T-helper 9 cell (primary cell): ENCODE data around the gene BMPR1B.

Source experiments
- DNase-seq: peaks from one replicate; pipeline ENCODE4 v3.0.0-alpha.2; 2020

Gene BMPR1B

GRCh38 chr4:95193391-95194224 lies 435.9 kb downstream of the BMPR1B start:
- DNase-seq = no peak

DNA sequence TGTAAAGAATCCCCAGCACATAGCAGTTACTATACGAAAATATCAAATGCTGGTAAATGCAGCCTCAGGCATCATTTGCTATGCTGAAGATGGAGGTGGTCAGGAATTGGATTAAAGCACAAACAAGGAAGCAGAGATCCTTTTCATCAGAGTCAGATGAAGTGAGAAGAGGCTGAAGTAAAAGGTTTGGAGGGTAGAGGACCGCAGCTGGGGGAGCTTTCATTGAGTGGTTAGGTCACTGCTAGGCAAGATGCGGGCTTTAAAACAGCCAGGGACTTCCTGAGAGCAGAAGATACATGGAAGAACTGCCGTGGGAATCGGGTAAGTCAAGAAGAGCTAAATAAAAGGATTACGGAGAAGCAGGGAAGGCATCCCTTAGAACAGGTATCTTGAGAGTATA lies 439.6 kb downstream of the BMPR1B start:
- DNase-seq = no peak

- no peak for DNase-seq
Measured at GRCh38 chr4:95198961-95199360, 441.2 kb downstream of the BMPR1B start.

DNA sequence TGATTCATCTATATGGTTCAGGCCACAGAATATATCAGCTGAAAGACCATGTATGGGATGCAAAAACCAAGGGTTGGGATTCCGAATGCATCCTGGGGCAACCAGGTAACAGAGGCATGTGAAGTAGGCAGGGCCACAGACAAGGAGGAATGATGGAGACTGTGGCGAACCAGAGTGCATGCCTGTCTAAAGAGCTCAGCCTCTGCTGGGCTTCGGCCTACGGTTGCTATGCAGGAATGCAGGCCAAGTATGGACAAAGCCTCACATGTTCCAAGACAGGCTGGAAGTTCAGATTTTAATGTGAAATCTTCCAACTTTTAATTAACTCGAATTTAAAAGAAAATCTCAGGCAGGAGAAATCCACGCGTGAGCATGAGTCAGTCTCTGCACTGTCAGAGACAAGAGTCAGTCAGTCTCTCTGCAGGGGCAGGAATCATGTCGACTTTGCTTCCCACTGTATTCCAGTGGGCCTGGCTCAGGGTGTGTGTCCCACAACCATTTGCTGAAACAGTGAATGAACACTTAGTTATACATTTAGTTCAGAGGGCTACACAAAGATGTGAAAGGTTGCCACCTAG lies 446.6 kb downstream of the BMPR1B start:
- DNase-seq = no peak

DNA sequence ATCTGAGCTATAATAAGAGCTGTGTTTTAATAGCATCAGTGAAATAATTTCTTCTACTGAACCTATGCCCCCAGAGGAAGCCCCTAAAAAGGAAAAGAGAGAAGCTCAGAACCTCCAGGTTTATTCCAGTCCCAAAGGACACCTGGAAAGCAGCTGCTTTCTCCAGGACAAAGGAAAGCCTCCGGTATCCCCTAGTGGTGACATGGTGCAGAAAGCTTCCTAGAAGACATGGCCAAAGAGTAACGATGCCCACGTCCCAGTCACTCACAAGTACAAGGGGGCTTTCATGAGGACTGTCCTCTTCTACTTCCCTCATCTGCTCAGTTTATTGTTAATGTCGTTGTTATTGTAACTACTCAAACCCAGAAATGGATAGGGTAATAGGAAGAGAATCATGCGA lies 447.1 kb downstream of the BMPR1B start:
- no peak for DNase-seq
